HepG2 (cell line): Measurements from ENCODE around the gene ZC3H18. TPM values are rescaled to one million over a fixed set of nuclear protein-coding genes. Genes with fewer than 3 reads are reported as not detected.

Experiments
- PAWR ChIP-seq: sonication (generic); formaldehyde crosslinking; IDR thresholded peaks from 2 replicates; pipeline ENCODE4 v1.4.0; 2020; ENCODE audit warnings: missing genetic modification reagents, mild to moderate bottlenecking, borderline replicate concordance
- RFXANK ChIP-seq: IDR thresholded peaks from 2 replicates; pipeline ENCODE4 v1.6.1; 2016
- STAG1 ChIP-seq: sonication (generic); formaldehyde crosslinking; IDR thresholded peaks from 2 replicates; pipeline ENCODE4 v1.4.0; 2020; ENCODE audit warnings: missing genetic modification reagents
- TGIF2 ChIP-seq: IDR thresholded peaks from 2 replicates; pipeline ENCODE4 v1.6.1; 2016; ENCODE audit warnings: control low read depth, missing compliant biosample characterization
- ZNF343 ChIP-seq: sonication (generic); formaldehyde crosslinking; IDR thresholded peaks from 2 replicates; pipeline ENCODE4 v1.4.0; 2020; ENCODE audit warnings: mild to moderate bottlenecking, missing genetic modification reagents
- ZNF501 ChIP-seq: sonication (generic); formaldehyde crosslinking; IDR thresholded peaks from 2 replicates; pipeline ENCODE4 v1.5.1; 2020; ENCODE audit warnings: mild to moderate bottlenecking, moderate library complexity, missing genetic modification reagents
- ZNF724P ChIP-seq: sonication (generic); formaldehyde crosslinking; IDR thresholded peaks from 2 replicates; pipeline ENCODE4 v1.8.0; 2022; ENCODE audit warnings: missing genetic modification reagents, borderline replicate concordance
- ZNF746 ChIP-seq: sonication (generic); formaldehyde crosslinking; IDR thresholded peaks from 2 replicates; pipeline ENCODE4 v1.8.0; 2022; ENCODE audit warnings: mild to moderate bottlenecking, missing genetic modification reagents
- polyA plus RNA-seq, 8 experiments: library from polyadenylated mRNA; depleted of rRNA in 3 of 8; stranded (reverse) in 7 of 8; unstranded in 1 of 8; fragments of >200 nt; fragmentation: Illumina TruSeq in 4 of 8; extraction: Trizol in 4 of 8; gene quantifications; 2 replicates each; pipeline versions ENCODE4 v1.2.1 to v1.2.3, GENCODE V29; 2011 to 2016; ENCODE audit warnings: low read depth in 4 of 8, missing spikeins in 1 of 8, mixed read lengths in 1 of 8; ENCODE audit not compliant: insufficient read depth in 1 of 8
- total RNA-seq, 5 experiments: library from RNA; depleted of rRNA; stranded (reverse); fragments of >200 nt; fragmentation: Illumina TruSeq; extraction: Trizol; gene quantifications; 2 replicates each; pipeline ENCODE4 v1.2.3, GENCODE V29; 2016; ENCODE audit warnings: low read depth in 1 of 5
- TF ChIP-seq, protein P1 (sequence below): sonication (generic); formaldehyde crosslinking; IDR thresholded peaks from 2 replicates; pipeline ENCODE4 v1.5.0; 2020; ENCODE audit warnings: mild to moderate bottlenecking, missing genetic modification reagents, borderline replicate concordance
- TF ChIP-seq, protein P2 (sequence below): sonication (generic); formaldehyde crosslinking; IDR thresholded peaks from 2 replicates; pipeline ENCODE4 v1.4.0; 2020; ENCODE audit warnings: missing genetic modification reagents
- TF ChIP-seq, protein P3 (sequence below): sonication (generic); formaldehyde crosslinking; IDR thresholded peaks from 2 replicates; pipeline ENCODE4 v1.4.0; 2020; ENCODE audit warnings: missing genetic modification reagents, borderline replicate concordance
- TF ChIP-seq, protein P4 (sequence below): sonication (generic); formaldehyde crosslinking; IDR thresholded peaks from 2 replicates; pipeline ENCODE4 v1.5.0; 2020; ENCODE audit warnings: missing genetic modification reagents

ZC3H18 gene
- total and polyA plus RNA-seq, 2 of the 13 experiments (the other 11 are each of a cell fraction or from before 2014, with no cell fraction given), result 11.2 to 27.4 TPM

DNA sequence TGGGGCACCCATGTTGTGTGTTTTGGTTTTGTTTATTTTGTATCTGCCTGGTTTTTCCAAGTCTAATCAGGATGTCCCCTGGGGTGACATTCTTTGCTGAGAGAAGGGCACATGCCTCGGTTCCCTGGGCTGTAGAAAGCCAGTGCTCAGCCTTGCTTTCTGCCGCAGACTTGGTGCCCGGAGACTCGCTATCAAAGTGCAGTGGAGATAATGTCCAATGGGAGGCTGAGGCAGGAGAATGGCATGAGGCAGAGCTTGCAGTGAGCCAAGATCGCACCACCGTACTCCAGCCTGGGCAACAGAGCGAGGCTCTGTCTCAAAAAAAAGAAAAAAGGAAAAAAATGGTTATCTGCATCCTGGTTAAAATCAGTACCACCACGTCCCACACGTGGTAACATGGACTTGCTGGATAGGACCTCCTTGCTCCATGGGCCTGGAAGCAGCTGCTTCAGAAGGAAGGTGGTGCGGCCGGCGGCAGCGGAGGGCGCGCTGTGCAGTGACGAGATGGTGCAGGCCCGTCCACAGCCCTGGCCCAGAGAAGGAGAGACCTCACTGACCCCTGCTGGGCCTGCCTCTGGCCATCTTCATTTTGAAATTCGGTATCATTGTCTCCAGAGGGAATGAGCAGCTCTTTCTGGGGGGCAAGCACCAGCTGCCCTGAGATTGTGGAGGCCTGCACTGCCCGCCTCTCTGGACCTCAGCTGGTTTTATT lies 48.9 kb downstream of the ZC3H18 start (continued):
- TF ChIP-seq, protein P1, sequence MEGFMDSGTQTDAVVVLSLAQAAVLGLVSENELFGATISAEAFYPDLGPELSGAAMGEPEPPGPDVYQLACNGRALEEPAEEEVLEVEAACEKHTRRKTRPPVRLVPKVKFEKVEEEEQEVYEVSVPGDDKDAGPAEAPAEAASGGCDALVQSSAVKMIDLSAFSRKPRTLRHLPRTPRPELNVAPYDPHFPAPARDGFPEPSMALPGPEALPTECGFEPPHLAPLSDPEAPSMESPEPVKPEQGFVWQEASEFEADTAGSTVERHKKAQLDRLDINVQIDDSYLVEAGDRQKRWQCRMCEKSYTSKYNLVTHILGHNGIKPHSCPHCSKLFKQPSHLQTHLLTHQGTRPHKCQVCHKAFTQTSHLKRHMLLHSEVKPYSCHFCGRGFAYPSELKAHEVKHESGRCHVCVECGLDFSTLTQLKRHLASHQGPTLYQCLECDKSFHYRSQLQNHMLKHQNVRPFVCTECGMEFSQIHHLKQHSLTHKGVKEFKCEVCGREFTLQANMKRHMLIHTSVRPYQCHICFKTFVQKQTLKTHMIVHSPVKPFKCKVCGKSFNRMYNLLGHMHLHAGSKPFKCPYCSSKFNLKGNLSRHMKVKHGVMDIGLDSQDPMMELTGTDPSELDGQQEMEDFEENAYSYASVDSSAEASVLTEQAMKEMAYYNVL (CRISPR knock-in tag), result peak; percentile 13; the same call in 1 of the 2 replicates
- TF ChIP-seq, protein P2, sequence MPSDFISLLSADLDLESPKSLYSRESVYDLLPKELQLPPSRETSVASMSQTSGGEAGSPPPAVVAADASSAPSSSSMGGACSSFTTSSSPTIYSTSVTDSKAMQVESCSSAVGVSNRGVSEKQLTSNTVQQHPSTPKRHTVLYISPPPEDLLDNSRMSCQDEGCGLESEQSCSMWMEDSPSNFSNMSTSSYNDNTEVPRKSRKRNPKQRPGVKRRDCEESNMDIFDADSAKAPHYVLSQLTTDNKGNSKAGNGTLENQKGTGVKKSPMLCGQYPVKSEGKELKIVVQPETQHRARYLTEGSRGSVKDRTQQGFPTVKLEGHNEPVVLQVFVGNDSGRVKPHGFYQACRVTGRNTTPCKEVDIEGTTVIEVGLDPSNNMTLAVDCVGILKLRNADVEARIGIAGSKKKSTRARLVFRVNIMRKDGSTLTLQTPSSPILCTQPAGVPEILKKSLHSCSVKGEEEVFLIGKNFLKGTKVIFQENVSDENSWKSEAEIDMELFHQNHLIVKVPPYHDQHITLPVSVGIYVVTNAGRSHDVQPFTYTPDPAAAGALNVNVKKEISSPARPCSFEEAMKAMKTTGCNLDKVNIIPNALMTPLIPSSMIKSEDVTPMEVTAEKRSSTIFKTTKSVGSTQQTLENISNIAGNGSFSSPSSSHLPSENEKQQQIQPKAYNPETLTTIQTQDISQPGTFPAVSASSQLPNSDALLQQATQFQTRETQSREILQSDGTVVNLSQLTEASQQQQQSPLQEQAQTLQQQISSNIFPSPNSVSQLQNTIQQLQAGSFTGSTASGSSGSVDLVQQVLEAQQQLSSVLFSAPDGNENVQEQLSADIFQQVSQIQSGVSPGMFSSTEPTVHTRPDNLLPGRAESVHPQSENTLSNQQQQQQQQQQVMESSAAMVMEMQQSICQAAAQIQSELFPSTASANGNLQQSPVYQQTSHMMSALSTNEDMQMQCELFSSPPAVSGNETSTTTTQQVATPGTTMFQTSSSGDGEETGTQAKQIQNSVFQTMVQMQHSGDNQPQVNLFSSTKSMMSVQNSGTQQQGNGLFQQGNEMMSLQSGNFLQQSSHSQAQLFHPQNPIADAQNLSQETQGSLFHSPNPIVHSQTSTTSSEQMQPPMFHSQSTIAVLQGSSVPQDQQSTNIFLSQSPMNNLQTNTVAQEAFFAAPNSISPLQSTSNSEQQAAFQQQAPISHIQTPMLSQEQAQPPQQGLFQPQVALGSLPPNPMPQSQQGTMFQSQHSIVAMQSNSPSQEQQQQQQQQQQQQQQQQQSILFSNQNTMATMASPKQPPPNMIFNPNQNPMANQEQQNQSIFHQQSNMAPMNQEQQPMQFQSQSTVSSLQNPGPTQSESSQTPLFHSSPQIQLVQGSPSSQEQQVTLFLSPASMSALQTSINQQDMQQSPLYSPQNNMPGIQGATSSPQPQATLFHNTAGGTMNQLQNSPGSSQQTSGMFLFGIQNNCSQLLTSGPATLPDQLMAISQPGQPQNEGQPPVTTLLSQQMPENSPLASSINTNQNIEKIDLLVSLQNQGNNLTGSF (CRISPR knock-in tag), result no peak
- TF ChIP-seq ZNF746 (CRISPR knock-in tag) (no peak), ZNF724P (CRISPR knock-in tag) (0 out of 2 replicates have a peak, but pooled peaks have one; percentile 5), RFXANK (CRISPR knock-in tag) (no peak), PAWR (0 out of 2 replicates have a peak, but pooled peaks have one; percentile 39), TGIF2 (CRISPR knock-in tag) (no peak), ZNF343 (0 out of 2 replicates have a peak, but pooled peaks have one; percentile 19), ZNF501 (CRISPR knock-in tag) (no peak), STAG1 (CRISPR knock-in tag) (no peak)
- TF ChIP-seq, protein P3, sequence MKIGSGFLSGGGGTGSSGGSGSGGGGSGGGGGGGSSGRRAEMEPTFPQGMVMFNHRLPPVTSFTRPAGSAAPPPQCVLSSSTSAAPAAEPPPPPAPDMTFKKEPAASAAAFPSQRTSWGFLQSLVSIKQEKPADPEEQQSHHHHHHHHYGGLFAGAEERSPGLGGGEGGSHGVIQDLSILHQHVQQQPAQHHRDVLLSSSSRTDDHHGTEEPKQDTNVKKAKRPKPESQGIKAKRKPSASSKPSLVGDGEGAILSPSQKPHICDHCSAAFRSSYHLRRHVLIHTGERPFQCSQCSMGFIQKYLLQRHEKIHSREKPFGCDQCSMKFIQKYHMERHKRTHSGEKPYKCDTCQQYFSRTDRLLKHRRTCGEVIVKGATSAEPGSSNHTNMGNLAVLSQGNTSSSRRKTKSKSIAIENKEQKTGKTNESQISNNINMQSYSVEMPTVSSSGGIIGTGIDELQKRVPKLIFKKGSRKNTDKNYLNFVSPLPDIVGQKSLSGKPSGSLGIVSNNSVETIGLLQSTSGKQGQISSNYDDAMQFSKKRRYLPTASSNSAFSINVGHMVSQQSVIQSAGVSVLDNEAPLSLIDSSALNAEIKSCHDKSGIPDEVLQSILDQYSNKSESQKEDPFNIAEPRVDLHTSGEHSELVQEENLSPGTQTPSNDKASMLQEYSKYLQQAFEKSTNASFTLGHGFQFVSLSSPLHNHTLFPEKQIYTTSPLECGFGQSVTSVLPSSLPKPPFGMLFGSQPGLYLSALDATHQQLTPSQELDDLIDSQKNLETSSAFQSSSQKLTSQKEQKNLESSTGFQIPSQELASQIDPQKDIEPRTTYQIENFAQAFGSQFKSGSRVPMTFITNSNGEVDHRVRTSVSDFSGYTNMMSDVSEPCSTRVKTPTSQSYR (CRISPR knock-in tag), result no peak
- TF ChIP-seq, protein P4, sequence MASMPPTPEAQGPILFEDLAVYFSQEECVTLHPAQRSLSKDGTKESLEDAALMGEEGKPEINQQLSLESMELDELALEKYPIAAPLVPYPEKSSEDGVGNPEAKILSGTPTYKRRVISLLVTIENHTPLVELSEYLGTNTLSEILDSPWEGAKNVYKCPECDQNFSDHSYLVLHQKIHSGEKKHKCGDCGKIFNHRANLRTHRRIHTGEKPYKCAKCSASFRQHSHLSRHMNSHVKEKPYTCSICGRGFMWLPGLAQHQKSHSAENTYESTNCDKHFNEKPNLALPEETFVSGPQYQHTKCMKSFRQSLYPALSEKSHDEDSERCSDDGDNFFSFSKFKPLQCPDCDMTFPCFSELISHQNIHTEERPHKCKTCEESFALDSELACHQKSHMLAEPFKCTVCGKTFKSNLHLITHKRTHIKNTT (CRISPR knock-in tag), result no peak
